GM21528 (cell line): ENCODE measurements around the gene TUBB3.
"Not testable (repeated sequence)": the region's sequence is repeated elsewhere in the genome, so short reads cannot be mapped to it uniquely, and the experiment has no call there.

Experiments used
- ATAC-seq: cut with Tn5 transposase; IDR thresholded peaks from one replicate; pipeline ENCODE4 v1.9.1; 2021; ENCODE audit warnings: mild to moderate bottlenecking, moderate library complexity; ENCODE audit not compliant: unreplicated experiment, low FRiP score

TUBB3 gene

GRCh38 chr16:89935620-89936019 is 12.5 kb downstream of the TUBB3 start:
- not testable (repeated sequence) for ATAC-seq

- ATAC-seq, result no peak
These were observed 12.9 kb downstream of the TUBB3 start for GRCh38 chr16:89936034-89936433.

- no peak for ATAC-seq
These were observed 13.4 kb downstream of the TUBB3 start for GRCh38 chr16:89936508-89936907.

- ATAC-seq, result no peak
These were observed 13.8 kb downstream of the TUBB3 start for GRCh38 chr16:89936981-89937380.

GRCh38 chr16:89938175-89938885 is 15.2 kb downstream of the TUBB3 start:
- ATAC-seq, result no peak

GRCh38 chr16:89944773-89945172 is 21.6 kb downstream of the TUBB3 start:
- no peak for ATAC-seq

- no peak for ATAC-seq
These were observed 22.5 kb downstream of the TUBB3 start for GRCh38 chr16:89945654-89946053.

GRCh38 chr16:89946515-89946914 is 23.4 kb downstream of the TUBB3 start:
- ATAC-seq, result no peak

GRCh38 chr16:89949121-89949742 is 26.1 kb downstream of the TUBB3 start:
- ATAC-seq, result no peak

- no peak for ATAC-seq
These were observed 26.6 kb downstream of the TUBB3 start for GRCh38 chr16:89949756-89950155.

- ATAC-seq, result no peak
These were observed 28.4 kb downstream of the TUBB3 start for GRCh38 chr16:89951509-89951908.

- ATAC-seq, result no peak
These were observed 28.9 kb downstream of the TUBB3 start for GRCh38 chr16:89952049-89952448.

GRCh38 chr16:89952551-89952950 is 29.4 kb downstream of the TUBB3 start:
- ATAC-seq, result no peak

GRCh38 chr16:89953671-89954406 is 30.7 kb downstream of the TUBB3 start:
- ATAC-seq, result peak; percentile 61

- ATAC-seq, result no peak
These were observed 31.3 kb downstream of the TUBB3 start for GRCh38 chr16:89954462-89954861.

- no peak for ATAC-seq
These were observed 32.0 kb downstream of the TUBB3 start for GRCh38 chr16:89955001-89955685.

- ATAC-seq, result no peak
These were observed 33.5 kb downstream of the TUBB3 start for GRCh38 chr16:89956505-89957215.

GRCh38 chr16:89957216-89957785 is 34.2 kb downstream of the TUBB3 start:
- ATAC-seq, result no peak

GRCh38 chr16:89958068-89958467 is 34.9 kb downstream of the TUBB3 start:
- no peak for ATAC-seq

GRCh38 chr16:89958596-89958995 is 35.5 kb downstream of the TUBB3 start:
- ATAC-seq, result no peak
